Daoy (cell line): Measurements from ENCODE around the gene ACP7. TPM values are rescaled to one million over a fixed set of nuclear protein-coding genes. Genes with fewer than 3 reads are reported as not detected.
"Not testable (repeated sequence)": the region's sequence is repeated elsewhere in the genome, so short reads cannot be mapped to it uniquely, and the experiment has no call there.

ENCODE experiments used
- DNase-seq: peaks from one replicate; pipeline ENCODE4 v3.0.0-alpha.2; 2015; ENCODE audit warnings: low read depth
- total RNA-seq: library from RNA; depleted of rRNA; stranded (reverse); fragments of >200 nt; shearing (Covaris generic); gene quantifications from 2 replicates; pipeline ENCODE4 v1.2.3, GENCODE V29; 2014

ACP7 gene
- total RNA-seq, 1 experiment from 2014 or later: 0.57 TPM

GRCh38 chr19:39109641-39110040 lies 25.5 kb downstream of the ACP7 start:
- no peak for DNase-seq

- DNase-seq: peak; percentile 54
These were observed 26.2 kb downstream of the ACP7 start for GRCh38 chr19:39110263-39110967.

DNA sequence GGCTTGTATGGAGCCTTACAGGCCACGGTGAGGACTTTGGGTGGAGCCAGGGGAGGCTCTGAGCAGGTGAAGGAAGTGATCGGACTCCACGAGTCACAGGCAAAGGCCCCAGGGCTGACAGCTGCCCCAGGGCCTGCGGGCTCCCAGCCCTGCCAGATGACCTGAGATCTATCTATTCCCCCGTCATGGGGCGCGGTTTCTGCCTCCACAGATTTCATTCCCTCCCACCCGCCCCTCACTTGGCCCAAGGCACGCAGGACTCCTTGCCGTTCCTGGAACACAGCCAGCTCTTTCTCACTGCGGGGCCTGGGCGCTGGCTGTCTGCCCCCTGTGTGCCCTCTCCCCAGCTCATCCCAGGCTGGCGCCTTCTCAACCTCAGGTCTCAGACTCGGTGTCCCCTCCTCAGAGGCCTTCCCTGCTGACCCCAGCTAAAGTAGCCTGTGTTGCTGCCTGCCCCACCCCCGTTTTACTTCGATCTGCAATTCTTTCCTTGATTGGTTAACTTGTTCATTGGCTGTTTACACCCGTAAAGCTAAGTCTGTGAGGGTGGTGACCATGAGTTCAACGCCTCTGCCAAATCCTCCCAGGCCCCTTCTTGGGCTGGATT lies 27.5 kb downstream of the ACP7 start:
- DNase-seq: peak; percentile 25

GRCh38 chr19:39112338-39112890 lies 28.2 kb downstream of the ACP7 start:
- peak; percentile 73 for DNase-seq

- DNase-seq: no peak
These were observed 29.0 kb downstream of the ACP7 start for GRCh38 chr19:39113199-39113598.

GRCh38 chr19:39115105-39115847 lies 31.1 kb downstream of the ACP7 start:
- no peak for DNase-seq

DNA sequence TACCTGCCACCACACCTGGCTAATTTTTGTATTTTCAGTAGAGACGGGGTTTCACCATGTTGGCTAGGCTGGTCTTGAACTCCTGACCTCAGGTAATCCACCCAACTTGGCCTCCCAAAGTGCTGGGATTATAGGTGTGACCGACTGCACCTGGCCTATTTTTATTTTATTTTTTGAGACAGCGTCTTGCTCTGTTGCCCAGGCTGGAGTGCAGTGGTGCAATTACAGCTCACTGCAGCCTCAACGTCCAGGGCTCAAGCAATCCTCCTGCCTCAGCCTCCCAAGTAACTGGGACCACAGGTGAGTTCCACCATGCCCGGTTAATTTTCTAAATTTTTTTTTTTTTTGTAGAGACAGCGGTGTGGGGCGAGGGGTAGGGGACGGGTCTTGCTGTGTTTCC lies 32.9 kb downstream of the ACP7 start:
- DNase-seq: not testable (repeated sequence)

DNA sequence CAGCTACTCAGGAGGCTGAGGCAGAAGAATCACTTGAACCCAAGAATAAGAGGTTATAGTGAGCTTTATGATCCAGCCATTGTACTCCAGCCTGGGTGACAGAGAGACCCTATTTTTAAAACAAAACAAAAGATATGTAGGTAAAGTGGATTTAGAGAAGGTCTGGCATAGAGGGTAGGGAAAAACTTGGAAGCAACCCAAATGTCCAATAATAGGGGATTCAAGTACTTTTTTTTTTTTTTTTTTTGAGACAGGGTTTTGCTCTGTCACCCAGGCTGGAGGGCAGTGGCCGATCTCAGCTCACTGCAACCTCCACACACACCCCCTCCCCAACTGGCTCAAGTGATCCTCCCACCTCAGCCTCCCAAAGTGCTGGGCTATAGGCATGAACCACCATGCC lies 35.7 kb downstream of the ACP7 start:
- DNase-seq: no peak

DNA sequence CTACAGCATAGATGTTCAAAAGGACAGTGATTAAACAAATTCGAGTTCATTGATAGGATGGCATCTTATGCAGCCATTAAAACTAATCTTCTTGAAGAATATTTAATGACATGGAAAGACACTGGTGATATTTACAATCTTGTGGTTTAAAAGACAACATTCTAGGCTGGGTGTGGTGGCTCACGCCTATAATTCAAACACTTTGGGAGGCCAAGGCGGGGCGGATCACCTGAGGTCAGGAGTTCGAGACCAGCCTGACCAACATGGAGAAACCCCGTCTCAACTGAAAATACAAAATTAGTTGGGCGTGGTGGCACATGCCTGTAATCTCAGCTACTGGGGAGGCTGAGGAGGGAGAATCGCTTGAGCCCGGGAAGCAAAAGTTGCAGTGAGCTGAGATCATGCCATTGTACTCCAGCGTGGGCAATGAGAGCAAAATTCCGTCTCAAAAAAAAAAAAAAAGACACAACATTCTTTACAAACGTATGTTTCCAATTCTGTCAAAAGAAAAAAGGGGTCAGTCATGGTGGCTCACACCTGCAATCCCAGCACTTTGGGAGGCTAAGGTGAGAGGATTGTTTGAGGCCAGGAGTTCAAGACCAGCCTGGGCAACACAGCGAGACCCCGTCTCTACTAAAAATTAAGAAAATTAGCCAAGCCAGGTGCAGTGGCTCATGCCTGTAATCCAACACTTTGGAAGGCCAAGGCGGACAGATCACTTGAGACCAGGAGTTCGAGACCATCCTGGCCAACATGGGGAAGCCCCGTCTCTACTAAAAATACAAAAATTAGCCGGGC lies 39.0 kb downstream of the ACP7 start:
- DNase-seq: no peak

DNA sequence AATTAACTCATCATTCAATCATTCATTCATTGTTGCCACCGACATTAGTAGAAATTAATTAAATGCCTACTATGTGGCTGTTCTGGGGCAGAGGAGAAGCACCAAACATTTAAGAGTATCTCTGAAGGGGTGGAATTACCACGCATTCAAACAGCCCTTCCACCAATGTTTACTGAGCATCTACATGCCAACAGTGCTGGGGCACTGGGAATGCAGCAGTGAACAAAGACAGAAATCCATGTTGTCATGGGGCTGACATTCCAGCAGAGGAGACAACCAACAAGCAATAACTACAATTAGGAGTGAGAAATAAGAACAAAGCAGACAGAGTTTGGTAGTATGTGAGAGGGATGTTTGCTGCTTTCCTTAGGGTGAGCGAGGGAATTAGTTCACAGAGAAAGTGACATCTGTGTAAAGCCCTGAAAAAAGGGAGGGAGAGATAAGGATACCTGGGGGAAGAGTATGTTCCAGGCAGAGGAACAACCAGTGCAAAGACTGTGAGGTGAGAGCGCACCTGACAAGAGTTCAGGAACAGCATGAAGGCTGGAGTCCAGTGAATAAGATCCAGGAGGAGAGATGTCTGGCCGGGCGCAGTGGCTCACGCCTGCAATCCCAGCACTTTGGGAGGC lies 40.1 kb downstream of the ACP7 start:
- DNase-seq: no peak

GRCh38 chr19:39125199-39125553 lies 41.0 kb downstream of the ACP7 start:
- DNase-seq: no peak

- peak; percentile 98 for DNase-seq
These were observed 41.6 kb downstream of the ACP7 start, which contains the start of gene PAK4 for GRCh38 chr19:39125554-39126311. Gene PAK4 (plus strand): TSS chr19:39125786. CDS start chr19:39169554, 43,768 bp downstream.

- peak; percentile 59 for DNase-seq
These were observed 42.4 kb downstream of the ACP7 start for GRCh38 chr19:39126312-39127187.

GRCh38 chr19:39127812-39128515 lies 43.8 kb downstream of the ACP7 start:
- DNase-seq: no peak

GRCh38 chr19:39128516-39129079 lies 44.4 kb downstream of the ACP7 start:
- no peak for DNase-seq

- no peak for DNase-seq
These were observed 44.9 kb downstream of the ACP7 start for GRCh38 chr19:39129116-39129515.

DNA sequence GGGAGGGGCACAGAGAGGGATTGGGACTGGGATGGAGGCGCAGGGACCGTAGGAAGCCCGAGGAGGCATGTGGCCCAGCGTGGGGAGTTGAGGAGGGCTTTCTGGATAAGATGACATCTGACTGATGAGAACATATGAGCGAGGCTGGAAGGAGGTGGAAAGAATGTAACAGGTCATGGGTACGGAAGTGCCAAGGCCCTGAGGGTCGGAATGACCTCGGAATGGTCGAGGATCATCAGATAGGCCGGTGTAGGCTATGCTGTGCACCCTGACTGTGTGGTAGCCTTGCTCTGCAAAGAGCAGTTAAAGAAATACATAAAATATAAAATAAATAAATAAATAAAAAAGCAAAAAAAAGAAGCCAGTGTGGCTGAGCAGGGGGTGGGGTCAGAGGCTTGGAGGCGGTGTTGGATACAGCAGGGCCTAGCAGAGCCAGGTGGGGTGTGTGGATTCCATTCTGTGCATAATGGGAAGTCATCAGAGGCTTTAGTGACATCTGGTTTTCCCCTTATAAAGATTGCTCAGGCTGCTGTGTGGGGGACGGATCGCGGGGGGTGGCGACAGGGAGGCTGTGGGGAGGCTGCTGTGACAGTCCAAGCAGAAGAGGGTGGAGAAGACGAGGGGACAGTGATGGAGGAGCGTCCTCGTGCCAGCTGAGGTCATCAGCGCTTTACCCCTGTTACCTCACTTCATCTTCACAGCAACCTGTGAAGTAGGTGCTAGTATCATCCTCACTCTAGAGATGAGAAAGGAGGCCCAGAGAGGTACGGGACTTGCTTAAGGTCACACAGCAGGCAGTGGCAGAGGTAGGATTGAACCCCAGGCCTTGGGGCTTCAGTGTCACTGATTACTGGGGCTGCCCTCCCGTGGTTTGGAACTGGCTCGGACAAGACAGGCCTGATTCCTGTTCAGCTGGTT lies 46.4 kb downstream of the ACP7 start:
- DNase-seq: no peak
